Gastrocnemius medialis (tissue), 4 donors: ENCODE results near the gene FICD. TPM values are rescaled to one million over a fixed set of nuclear protein-coding genes. Genes with fewer than 3 reads are reported as not detected.
A peak's percentile ranks its signal among the peaks of the same experiment; 100 is the strongest.

Experiments used
- ATAC-seq, 2 donors: fragments of 150-250 bp; one replicate each; pipeline ENCODE4 v1.9.1; 2016
- DNase-seq, 2 donors: peaks; one replicate each; pipeline ENCODE4 v3.0.0-alpha.2; 2019
- H3K27ac ChIP-seq, 4 donors: fragments of 200-600 bp; sonication (generic); 1 replicate in 1 of 4; 2 replicates in 3 of 4; pipeline ENCODE4 v1.5.1; 2016 to 2018; ENCODE audit warnings: mild to moderate bottlenecking in 2 of 4, moderate library complexity in 1 of 4
- H3K27me3 ChIP-seq, 3 donors: fragments of 200-600 bp; sonication (generic) in 2 of 3; 1 replicate in 1 of 3; 2 replicates in 2 of 3; pipeline versions ENCODE4 v1.5.1 to v1.6.0; 2016 to 2019; ENCODE audit warnings: mild to moderate bottlenecking in 1 of 3, moderate library complexity in 1 of 3
- H3K36me3 ChIP-seq, 2 donors: fragments of 200-600 bp; sonication (generic) in 1 of 2; one replicate each; pipeline ENCODE4 v1.5.1; 2017 to 2018
- H3K4me1 ChIP-seq, 2 donors: fragments of 200-600 bp; sonication (generic) in 1 of 2; one replicate each; pipeline ENCODE4 v1.5.1; 2016 to 2017; ENCODE audit warnings: mild to moderate bottlenecking in 2 of 2
- H3K4me3 ChIP-seq, 4 donors: fragments of 200-600 bp; sonication (generic) in 3 of 4; 1 replicate in 1 of 4; 2 replicates in 3 of 4; pipeline ENCODE4 v1.5.1; 2016 to 2019; ENCODE audit warnings: mild to moderate bottlenecking in 2 of 4
- H3K9me3 ChIP-seq, 3 donors: fragments of 200-600 bp; sonication (generic) in 2 of 3; 1 replicate in 1 of 3; 2 replicates in 2 of 3; pipeline ENCODE4 v1.5.1; 2016 to 2019
- CTCF ChIP-seq, 5 experiments: fragments of 450-650 bp in 3 of 5; fragments of 200-600 bp in 2 of 5; sonication (generic) in 2 of 5; IDR thresholded peaks in 4 of 5; conservative IDR thresholded peaks in 1 of 5; 1 replicate in 4 of 5; 2 replicates in 1 of 5; pipeline ENCODE4 v1.5.1; 2016 to 2019; ENCODE audit warnings: antibody characterized with exemption in 5 of 5, mild to moderate bottlenecking in 3 of 5, moderate library complexity in 3 of 5
- POLR2A ChIP-seq, 2 donors: fragments of 450-650 bp; IDR thresholded peaks; one replicate each; pipeline ENCODE4 v1.6.1; 2017; ENCODE audit warnings: antibody characterized with exemption in 2 of 2, mild to moderate bottlenecking in 2 of 2, moderate library complexity in 2 of 2
- in situ Hi-C, 4 donors: fragments of 200-750 bp; cut with MboI; loops; one replicate each; pipeline versions ENCODE4 v1.15.0 to v1.8.0; 2017; ENCODE audit warnings: low sequenced_read_pairs in 4 of 4
- intact Hi-C: fragments of 100-400 bp; cut with DNase I; formaldehyde crosslinking; loops from one replicate; pipeline ENCODE4 v1.15.1; 2023; ENCODE audit warnings: low total_unique reads
- total RNA-seq, 4 donors: library from RNA; depleted of rRNA; stranded (reverse); fragments of >200 nt; gene quantifications; one replicate each; pipeline versions ENCODE4 v1.1.0 to v1.2.3, GENCODE V29; 2016

The FICD gene
- total RNA-seq, 4 donors from 2014 or later: 3.1 to 4.6 (median 3.6) TPM

GRCh38 chr12:108565146-108565545, 50.1 kb downstream of the FICD start:
- peak overlapping the region; percentile 92 to 97 (median 96) for H3K27ac ChIP-seq
- peaks cover 2 to 61% of the 10 kb centered on the region in 2 donors for H3K36me3 ChIP-seq
- no peaks in the 10 kb centered on the region for H3K9me3 ChIP-seq
- in situ Hi-C loops: loop anchor here (5.0 to 25.0 kb wide), 5 partner anchors 52 to 530 kb away; partner anchors contain the start of genes ALKBH2 (in 4 of the 4), UNG (in 4 of the 4) and SSH1 (in 1 of the 4)
- no peak for TF ChIP-seq POLR2A (IDR thresholded peaks at IDR 0.05)
- TF ChIP-seq CTCF (IDR thresholded peaks at IDR 0.05 in 4 of 5, conservative IDR thresholded peaks at IDR 0.05 in 1 of 5): no peak
- H3K4me3 ChIP-seq: no peak overlapping the region
- ATAC-seq (no peak), DNase-seq (no peak)
- intact Hi-C loops: loop anchor here (2.0 kb wide), 1 partner anchor 238 kb away; no protein-coding TSS in a partner anchor
- H3K27me3 ChIP-seq: no peaks in the 10 kb centered on the region
- peaks cover 29 to 32% of the 10 kb centered on the region in 2 donors for H3K4me1 ChIP-seq

- H3K27ac ChIP-seq: peak overlapping the region; percentile 92 to 97 (median 96)
- in situ Hi-C loops (loop anchor here (5.0 to 25.0 kb wide), 5 partner anchors 51 to 529 kb away; partner anchors contain the start of genes ALKBH2 (in 4 of the 4), UNG (in 4 of the 4) and SSH1 (in 1 of the 4)), intact Hi-C loops (loop anchor here (2.0 kb wide), 1 partner anchor 237 kb away; no protein-coding TSS in a partner anchor)
- ATAC-seq: peak; percentile 49 to 56
- H3K9me3 ChIP-seq: no peaks in the 10 kb centered on the region
- H3K4me3 ChIP-seq: no peak overlapping the region
- H3K27me3 ChIP-seq: no peaks in the 10 kb centered on the region
- peaks cover 28 to 32% of the 10 kb centered on the region in 2 donors for H3K4me1 ChIP-seq
- H3K36me3 ChIP-seq: peaks cover 2 to 63% of the 10 kb centered on the region in 2 donors
- peak; percentile 81 to 92 for DNase-seq
- no peak for TF ChIP-seq CTCF (IDR thresholded peaks at IDR 0.05 in 4 of 5, conservative IDR thresholded peaks at IDR 0.05 in 1 of 5)
- TF ChIP-seq POLR2A (IDR thresholded peaks at IDR 0.05): no peak
Measured at GRCh38 chr12:108565976-108566375, 50.9 kb downstream of the FICD start.

- in situ Hi-C loops: loop anchor here (5.0 to 25.0 kb wide), 5 partner anchors 51 to 528 kb away; partner anchors contain the start of genes ALKBH2 (in 4 of the 4), UNG (in 4 of the 4) and SSH1 (in 1 of the 4)
- peak overlapping the region; percentile 92 to 97 (median 96) for H3K27ac ChIP-seq
- no peaks in the 10 kb centered on the region for H3K9me3 ChIP-seq
- intact Hi-C loops: no loop called here
- H3K4me1 ChIP-seq: peaks cover 28 to 32% of the 10 kb centered on the region in 2 donors
- TF ChIP-seq POLR2A (IDR thresholded peaks at IDR 0.05) (no peak), CTCF (IDR thresholded peaks at IDR 0.05 in 4 of 5, conservative IDR thresholded peaks at IDR 0.05 in 1 of 5) (no peak)
- ATAC-seq (no peak), DNase-seq (no peak)
- no peaks in the 10 kb centered on the region for H3K27me3 ChIP-seq
- H3K4me3 ChIP-seq: no peak overlapping the region
- peaks cover 2 to 63% of the 10 kb centered on the region in 2 donors for H3K36me3 ChIP-seq
Measured at GRCh38 chr12:108566452-108566851, 51.4 kb downstream of the FICD start.

- Histone ChIP-seq H3K9me3 (no peaks in the 10 kb centered on the region), H3K4me3 (no peak overlapping the region), H3K4me1 (peaks cover 28 to 32% of the 10 kb centered on the region in 2 donors), H3K27ac (peak overlapping the region in 3 of 4 donors; percentile 7 to 97 (median 96)), H3K27me3 (no peaks in the 10 kb centered on the region), H3K36me3 (peaks cover 2 to 63% of the 10 kb centered on the region in 2 donors)
- in situ Hi-C loops: loop anchor here (5.0 to 25.0 kb wide), 5 partner anchors 50 to 527 kb away; partner anchors contain the start of genes ALKBH2 (in 4 of the 4), UNG (in 4 of the 4) and SSH1 (in 1 of the 4)
- intact Hi-C loops: no loop called here
- no peak for TF ChIP-seq CTCF (IDR thresholded peaks at IDR 0.05 in 4 of 5, conservative IDR thresholded peaks at IDR 0.05 in 1 of 5)
- TF ChIP-seq POLR2A (IDR thresholded peaks at IDR 0.05): no peak
- DNase-seq (no peak), ATAC-seq (no peak)
Measured at GRCh38 chr12:108567406-108568337, 52.6 kb downstream of the FICD start.
